B cell (primary cell): ENCODE measurements around the gene PTPN11. TPM values are rescaled to one million over a fixed set of nuclear protein-coding genes. Genes with fewer than 3 reads are reported as not detected.

ENCODE experiments used
- ATAC-seq: fragments of 200-7000 bp; cut with Tn5 transposase; one replicate; pipeline ENCODE4 v1.10.0; 2021; ENCODE audit warnings: low read depth, mild to moderate bottlenecking, moderate number of reproducible peaks, moderate library complexity
- CTCF ChIA-PET: fragments of 350-600 bp; sonication (Branson Sonifier 250); formaldehyde crosslinking; loops from one replicate; lab custom pipeline; 2021; ENCODE audit warnings: antibody characterized with exemption, inconsistent platforms; lab: Charles Lee
- POLR2A ChIA-PET: fragments of 350-600 bp; sonication (Branson Sonifier 250); formaldehyde crosslinking; loops from one replicate; lab custom pipeline; 2021; ENCODE audit warnings: antibody characterized with exemption; lab: Charles Lee
- DNase-seq: peaks from one replicate; pipeline ENCODE4 v3.0.0; 2013
- H2AFZ ChIP-seq: 2 replicates; pipeline ENCODE4 v1.6.1; 2012; ENCODE audit warnings: mild to moderate bottlenecking, low read depth, low read length; ENCODE audit not compliant: insufficient read depth, poor library complexity, severe bottlenecking
- H3K27ac ChIP-seq, 2 donors: 1 replicate in 1 of 2; 2 replicates in 1 of 2; pipeline ENCODE4 v1.5.1; 2012 to 2013; ENCODE audit warnings: low read length in 2 of 2, mild to moderate bottlenecking in 2 of 2, moderate library complexity in 1 of 2
- H3K27me3 ChIP-seq, 4 experiments: fragments of 200-600 bp in 1 of 4; sonication (generic) in 1 of 4; replicated peaks in 1 of 4; 1 replicate in 2 of 4; 2 replicates in 2 of 4; pipeline versions ENCODE4 v1.6.1 to v1.7.0; 2013 to 2016; ENCODE audit warnings: low read length in 3 of 4, mild to moderate bottlenecking in 2 of 4, mixed read lengths in 1 of 4, moderate library complexity in 1 of 4; ENCODE audit not compliant: insufficient read depth in 4 of 4, control insufficient read depth in 3 of 4; ENCODE audit errors: control extremely low read depth in 1 of 4
- H3K36me3 ChIP-seq, 2 experiments: replicated peaks in 1 of 2; 1 replicate in 1 of 2; 2 replicates in 1 of 2; pipeline versions ENCODE4 v1.6.1 to v1.7.1; 2013; ENCODE audit warnings: low read length in 1 of 2; ENCODE audit not compliant: insufficient read depth in 2 of 2, control insufficient read depth in 1 of 2; ENCODE audit errors: control extremely low read depth in 1 of 2, extremely low read depth in 1 of 2
- H3K4me1 ChIP-seq, 2 donors: fragments of 200-600 bp in 1 of 2; sonication (generic) in 1 of 2; 1 replicate in 1 of 2; 2 replicates in 1 of 2; pipeline versions ENCODE4 v1.5.1 to v1.6.1; 2013 to 2017; ENCODE audit warnings: low read length in 2 of 2; ENCODE audit not compliant: control insufficient read depth in 2 of 2, insufficient read depth in 2 of 2
- H3K4me2 ChIP-seq: replicated peaks from 2 replicates; pipeline ENCODE3; 2012; ENCODE audit warnings: mild to moderate bottlenecking, low read depth, low read length; ENCODE audit not compliant: poor library complexity, severe bottlenecking
- H3K4me3 ChIP-seq, 5 experiments: fragments of 200-600 bp in 1 of 5; sonication (generic) in 1 of 5; 1 replicate in 3 of 5; 2 replicates in 2 of 5; pipeline versions ENCODE4 v1.5.1 to v1.7.0; 2011 to 2016; ENCODE audit warnings: low read length in 4 of 5, mild to moderate bottlenecking in 4 of 5, low read depth in 2 of 5, control low read depth in 1 of 5, moderate library complexity in 1 of 5; ENCODE audit not compliant: insufficient read depth in 1 of 5; ENCODE audit errors: control extremely low read depth in 1 of 5, extremely low read depth in 1 of 5
- H3K79me2 ChIP-seq: fragments of 200-600 bp; sonication (generic); one replicate; pipeline ENCODE4 v1.6.0; 2016; ENCODE audit warnings: low read length; ENCODE audit not compliant: control insufficient read depth, insufficient read depth
- H3K9ac ChIP-seq: fragments of 200-600 bp; sonication (generic); 2 replicates; pipeline ENCODE4 v1.6.1; 2017; ENCODE audit warnings: mild to moderate bottlenecking, low read length, moderate library complexity
- H3K9me3 ChIP-seq, 3 donors: one replicate each; pipeline versions ENCODE4 v1.6.1 to v1.7.1; 2013; ENCODE audit warnings: low read length in 2 of 3; ENCODE audit not compliant: control insufficient read depth in 2 of 3, insufficient read depth in 1 of 3; ENCODE audit errors: control extremely low read depth in 1 of 3
- H4K20me1 ChIP-seq: 2 replicates; pipeline ENCODE4 v1.6.0; 2012; ENCODE audit warnings: mild to moderate bottlenecking, low read length; ENCODE audit not compliant: insufficient read depth, control insufficient read depth, poor library complexity, severe bottlenecking
- H3K27ac Mint-ChIP-seq: one replicate; pipeline ENCODE4 v1.8.0; 2021; ENCODE audit warnings: mixed read lengths
- H3K27me3 Mint-ChIP-seq: one replicate; pipeline ENCODE4 v1.8.0; 2021; ENCODE audit warnings: mixed read lengths
- H3K4me1 Mint-ChIP-seq: one replicate; pipeline ENCODE4 v1.8.0; 2021; ENCODE audit warnings: mixed read lengths
- H3K4me3 Mint-ChIP-seq: one replicate; pipeline ENCODE4 v1.8.0; 2021; ENCODE audit warnings: mixed read lengths
- H3K9me3 Mint-ChIP-seq: one replicate; pipeline ENCODE4 v1.8.0; 2022; ENCODE audit warnings: mixed read lengths; ENCODE audit not compliant: insufficient read depth
- CTCF ChIP-seq: fragments of 200-600 bp; IDR thresholded peaks from one replicate; pipeline ENCODE4 v1.8.0; 2022; ENCODE audit warnings: antibody characterized with exemption, mild to moderate bottlenecking
- EZH2 ChIP-seq: IDR thresholded peaks from 2 replicates; pipeline ENCODE4 v1.6.1; 2012; ENCODE audit warnings: borderline replicate concordance, low read depth, mild to moderate bottlenecking, moderate library complexity, low read length; ENCODE audit not compliant: insufficient read depth, poor library complexity, severe bottlenecking
- WGBS: methylation state at CpG from one replicate; pipeline ENCODE4 v1.1.5; 2013; ENCODE audit warnings: missing lambda C conversion rate; ENCODE audit not compliant: insufficient coverage; 5-methylcytosine and 5-hydroxymethylcytosine counted together
- intact Hi-C: fragments of 100-400 bp; cut with micrococcal nuclease; formaldehyde crosslinking; loops from one replicate; pipeline ENCODE4 v1.10.0; 2022
- polyA plus RNA-seq: library from polyadenylated mRNA; depleted of rRNA; stranded (reverse); fragments of >200 nt; gene quantifications from 2 replicates; pipeline ENCODE4 v1.2.3, GENCODE V29; 2012
- total RNA-seq, 2 donors: library from RNA; stranded (reverse); fragments of 120-200 nt in 1 of 2; gene quantifications; 1 replicate in 1 of 2; 2 replicates in 1 of 2; pipeline versions ENCODE4 v1.2.3 to v1.2.4, GENCODE V29; 2013 to 2022

PTPN11 gene
- total and polyA plus RNA-seq, 2 donors (not counting 1 experiment from before 2014, with no cell fraction given): 7.8 to 53.1 TPM

- no peaks in the 10 kb centered on the region for H4K20me1 ChIP-seq
- no peaks in the 10 kb centered on the region for H3K27me3 ChIP-seq
- intact Hi-C loops: no loop called here
- Mint-ChIP-seq H3K4me1 (no peaks in the 10 kb centered on the region), H3K27me3 (peaks cover 11% of the 10 kb centered on the region), H3K4me3 (no peak overlapping the region), H3K9me3 (no peaks in the 10 kb centered on the region), H3K27ac (no peak overlapping the region)
- no peaks in the 10 kb centered on the region for H3K79me2 ChIP-seq
- no peak overlapping the region for H3K27ac ChIP-seq
- ATAC-seq (no peak), DNase-seq (no peak)
- H3K36me3 ChIP-seq: no peaks in the 10 kb centered on the region
- CTCF ChIA-PET: no interaction called here
- H3K4me2 ChIP-seq: no peak overlapping the region
- H3K4me1 ChIP-seq: no peaks in the 10 kb centered on the region
- WGBS: 100% methylated on average over 2 of the region's 5 CpGs
- TF ChIP-seq CTCF (no peak), EZH2 (no peak)
- no peak overlapping the region for H2AFZ ChIP-seq
- H3K9ac ChIP-seq: no peak overlapping the region
- no peaks in the 10 kb centered on the region for H3K9me3 ChIP-seq
- no peak overlapping the region for H3K4me3 ChIP-seq
- POLR2A ChIA-PET: no interaction called here
Observed at GRCh38 chr12:112523856-112524255, 105.1 kb downstream of the PTPN11 start.

- Mint-ChIP-seq H3K4me3 (no peak overlapping the region), H3K4me1 (no peaks in the 10 kb centered on the region), H3K9me3 (no peaks in the 10 kb centered on the region), H3K27ac (no peak overlapping the region), H3K27me3 (peaks cover 7% of the 10 kb centered on the region)
- TF ChIP-seq EZH2 (no peak), CTCF (no peak)
- H4K20me1 ChIP-seq: no peaks in the 10 kb centered on the region
- no peaks in the 10 kb centered on the region for H3K79me2 ChIP-seq
- 90% methylated on average over 3 of the region's 4 CpGs for WGBS
- H2AFZ ChIP-seq: no peak overlapping the region
- no peak overlapping the region for H3K4me2 ChIP-seq
- ChIA-PET CTCF (interaction anchor here (0.5 kb wide), 1 partner anchor 32 kb away, joined by 3 read pairs; no protein-coding TSS in a partner anchor), POLR2A (no interaction called here)
- DNase-seq (no peak), ATAC-seq (no peak)
- no peaks in the 10 kb centered on the region for H3K27me3 ChIP-seq
- no peak overlapping the region for H3K27ac ChIP-seq
- H3K4me1 ChIP-seq: no peaks in the 10 kb centered on the region
- no peaks in the 10 kb centered on the region for H3K36me3 ChIP-seq
- H3K4me3 ChIP-seq: no peak overlapping the region
- intact Hi-C loops: no loop called here
- no peak overlapping the region for H3K9ac ChIP-seq
- H3K9me3 ChIP-seq: no peaks in the 10 kb centered on the region
Observed at GRCh38 chr12:112524269-112524668, 105.5 kb downstream of the PTPN11 start.
